Ramos (cell line): ENCODE measurements around the gene CCL14.
"Not testable (repeated sequence)": the region's sequence is repeated elsewhere in the genome, so short reads cannot be mapped to it uniquely, and the experiment has no call there.

Source experiments
- in situ Hi-C: fragments of 300-500 bp; cut with MboI; formaldehyde crosslinking; loops from one replicate; pipeline ENCODE4 v1.14.3; 2022; ENCODE audit warnings: low sequenced_read_pairs; ENCODE audit not compliant: unreplicated experiment

CCL14 gene

DNA sequence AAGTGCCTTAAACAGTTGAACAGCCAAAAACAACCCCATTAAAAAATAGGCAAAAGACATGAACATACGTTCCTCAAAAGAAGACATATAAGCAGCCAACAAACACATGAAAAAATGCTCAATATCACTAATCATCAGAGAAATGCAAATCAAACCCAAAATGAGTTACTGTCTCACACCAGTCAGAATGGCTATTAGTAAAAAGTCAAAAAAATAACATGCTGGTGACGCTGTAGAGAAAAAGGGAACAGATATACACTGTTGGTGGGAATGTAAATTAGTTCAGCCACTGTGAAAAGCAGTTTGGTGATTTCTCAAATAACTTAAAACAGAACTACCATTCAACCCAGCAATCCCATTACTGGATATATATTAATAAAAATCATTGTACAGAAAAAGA, 8.8 kb upstream of the CCL14 start:
- in situ Hi-C loops = not testable (repeated sequence)

GRCh38 chr17:35991075-35991474, 4.5 kb upstream of the CCL14 start:
- in situ Hi-C loops = no loop called here

GRCh38 chr17:35988164-35988563, 1.6 kb upstream of the CCL14 start:
- in situ Hi-C loops = no loop called here

DNA sequence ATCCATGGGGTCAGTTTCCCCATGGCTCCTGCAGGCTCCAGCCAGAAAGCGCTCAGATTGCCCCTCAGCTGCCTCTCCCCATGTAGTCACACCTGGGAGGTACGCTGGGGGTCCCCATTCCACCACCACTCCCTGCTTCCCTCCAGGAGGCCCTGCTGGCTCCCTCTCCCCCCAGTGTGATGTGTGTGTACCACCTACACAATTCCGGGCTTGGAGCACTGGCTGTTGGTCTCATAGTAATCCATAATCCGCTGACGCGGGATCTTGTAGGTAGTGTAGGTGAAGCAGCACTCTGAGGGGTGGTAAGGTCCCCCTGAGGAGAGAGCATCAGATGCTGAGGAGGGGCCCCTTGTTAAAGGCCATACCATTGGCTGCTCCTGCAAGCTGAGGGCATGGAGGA, 2.4 kb downstream of the CCL14 start:
- in situ Hi-C loops = no loop called here

- in situ Hi-C loops = no loop called here
Observed at GRCh38 chr17:35982409-35983191, 3.9 kb downstream of the CCL14 start.

DNA sequence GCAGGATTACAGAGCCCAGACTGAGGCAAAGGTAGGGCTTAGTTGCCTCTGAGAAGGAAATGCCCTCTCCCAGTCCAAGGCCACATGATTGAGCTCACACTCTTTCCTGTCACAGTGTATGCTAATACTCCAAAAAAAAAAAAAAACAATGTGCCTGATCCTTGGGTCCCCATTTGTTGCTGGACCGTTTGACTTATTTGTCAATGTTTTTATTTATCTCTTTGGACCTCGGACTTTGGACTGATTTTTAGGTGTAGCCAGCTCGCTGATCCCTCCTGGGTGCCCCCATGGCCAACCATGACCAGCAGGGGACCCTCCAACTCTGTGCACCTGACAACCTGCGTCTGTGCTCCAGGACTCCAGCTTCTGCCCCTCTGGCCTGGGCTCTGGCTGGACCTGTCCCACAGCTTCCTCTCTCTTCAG, 4.6 kb downstream of the CCL14 start:
- in situ Hi-C loops = no loop called here

GRCh38 chr17:35981246-35981645, 5.3 kb downstream of the CCL14 start, which contains the start of gene CCL16:
Gene CCL16, minus strand, starts transcription at chr17:35981497. Its CDS starts 77 bp downstream, at chr17:35981420.
- in situ Hi-C loops = no loop called here

- in situ Hi-C loops = loop anchor here (10.0 kb wide), 1 partner anchor 506 kb away; the partner anchor contains the start of gene ZNHIT3
Observed at GRCh38 chr17:35978346-35978745, 8.2 kb downstream of the CCL14 start.

- in situ Hi-C loops = loop anchor here (10.0 kb wide), 1 partner anchor 507 kb away; the partner anchor contains the start of gene ZNHIT3
Observed at GRCh38 chr17:35977509-35977908, 9.0 kb downstream of the CCL14 start.

- in situ Hi-C loops = loop anchor here (5.0 to 10.0 kb wide), 2 partner anchors 174 to 511 kb away; partner anchors contain the start of gene ZNHIT3
Observed at GRCh38 chr17:35973333-35974260, 12.9 kb downstream of the CCL14 start.

DNA sequence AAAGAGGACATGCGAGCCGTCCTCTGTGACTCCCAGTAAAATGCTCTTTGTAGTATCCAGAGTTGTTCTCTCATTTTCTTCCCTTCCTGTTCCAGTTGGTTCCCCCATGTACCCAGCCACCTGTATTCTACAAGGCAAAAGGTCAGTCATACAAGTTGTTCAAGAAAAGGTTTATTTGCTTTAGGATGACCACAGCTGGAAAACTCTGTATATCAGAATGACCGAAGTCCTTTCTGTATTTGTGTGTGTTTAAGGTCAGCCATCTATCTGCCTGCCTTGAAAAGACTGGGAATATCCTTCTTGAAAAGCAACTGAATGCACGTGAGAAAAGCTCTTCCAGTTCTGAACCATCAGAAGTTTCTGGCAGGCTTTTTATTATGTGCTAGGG, 13.6 kb downstream of the CCL14 start:
- in situ Hi-C loops = loop anchor here (5.0 to 10.0 kb wide), 2 partner anchors 174 to 512 kb away; partner anchors contain the start of gene ZNHIT3

- in situ Hi-C loops = loop anchor here (5.0 to 10.0 kb wide), 2 partner anchors 175 to 512 kb away; partner anchors contain the start of gene ZNHIT3
Observed at GRCh38 chr17:35972535-35972934, 14.0 kb downstream of the CCL14 start.

GRCh38 chr17:35972066-35972465, 14.5 kb downstream of the CCL14 start:
- in situ Hi-C loops = loop anchor here (5.0 to 10.0 kb wide), 2 partner anchors 175 to 513 kb away; partner anchors contain the start of gene ZNHIT3

DNA sequence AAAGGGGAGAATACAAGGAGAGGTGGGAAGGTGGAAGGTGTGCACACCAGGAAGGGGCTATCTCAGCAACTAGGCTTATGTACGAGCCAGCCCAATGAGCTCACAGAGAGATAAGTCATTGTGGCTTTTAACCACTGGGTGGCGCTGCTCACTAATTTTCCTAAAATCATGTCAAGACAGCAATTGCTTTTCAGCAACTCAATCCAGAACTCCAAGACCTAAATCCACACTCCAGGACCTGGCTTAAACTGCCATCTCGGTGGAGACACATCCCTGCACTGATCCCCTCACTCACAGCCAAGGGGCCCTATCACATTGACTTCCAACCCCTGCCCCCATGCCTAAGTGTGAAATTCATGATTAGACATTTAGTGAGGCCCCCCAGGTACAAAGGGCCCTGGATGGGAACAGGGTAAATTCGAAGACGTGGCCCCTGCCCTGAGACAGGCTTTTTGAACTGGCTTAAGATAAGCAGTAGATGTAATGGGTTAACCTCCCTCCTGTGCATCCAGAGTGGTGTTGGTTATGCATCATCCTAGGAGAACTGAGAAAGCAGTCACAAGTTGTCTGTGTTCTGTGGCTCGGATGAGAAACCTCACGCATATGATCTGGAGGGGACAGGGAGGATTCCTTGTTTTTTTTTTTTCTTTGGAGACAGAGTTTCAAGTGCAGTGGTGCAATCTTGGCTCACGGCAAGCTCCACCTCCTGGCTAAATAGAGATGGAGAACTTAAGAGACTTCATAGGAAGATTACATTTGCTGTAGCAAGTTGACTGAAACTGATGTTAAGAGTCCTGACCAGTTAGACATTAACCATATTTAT, 16.8 kb downstream of the CCL14 start:
- in situ Hi-C loops = loop anchor here (5.0 to 10.0 kb wide), 2 partner anchors 178 to 515 kb away; partner anchors contain the start of gene ZNHIT3

GRCh38 chr17:35968520-35969054, 17.9 kb downstream of the CCL14 start:
- in situ Hi-C loops = no loop called here

GRCh38 chr17:35965272-35965671, 21.3 kb downstream of the CCL14 start:
- in situ Hi-C loops = no loop called here

GRCh38 chr17:35963663-35964062, 22.9 kb downstream of the CCL14 start:
- in situ Hi-C loops = no loop called here

- in situ Hi-C loops = no loop called here
Observed at GRCh38 chr17:35953720-35954119, 32.8 kb downstream of the CCL14 start.

DNA sequence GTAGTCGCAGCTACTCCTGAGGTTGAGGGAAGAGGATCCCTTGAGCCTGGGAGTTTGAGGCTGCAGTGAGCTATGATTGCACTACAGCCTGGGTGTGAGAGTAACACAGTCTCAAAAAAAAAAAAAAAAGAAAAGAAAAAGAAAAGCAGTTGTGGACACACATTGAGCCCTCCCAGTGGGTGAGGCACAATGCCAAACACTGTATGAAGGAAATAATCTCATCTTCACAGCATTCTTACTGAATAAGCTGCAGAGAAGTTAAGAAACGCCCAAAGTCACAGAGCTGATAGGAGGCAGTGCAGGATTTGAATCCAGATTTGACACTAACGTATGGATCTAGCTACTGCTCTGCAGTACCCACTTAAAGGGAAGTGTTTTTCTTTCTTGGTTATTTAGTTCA, 37.1 kb downstream of the CCL14 start:
- in situ Hi-C loops = no loop called here
